Measurements from ENCODE around the gene OLFML2A.

- no peak for TF ChIP-seq CTCF (tag by site-specific recombination; IDR thresholded peaks at IDR 0.05)
- TF ChIP-seq ZNF140 (tag by site-specific recombination; IDR thresholded peaks at IDR 0.05) = no peak
- no peak for TF ChIP-seq KLF1 (tag by site-specific recombination; IDR thresholded peaks at IDR 0.05)
- no peak for TF ChIP-seq GLIS2 (tag by site-specific recombination; IDR thresholded peaks at IDR 0.05)
- no peak for TF ChIP-seq ELK4 (IDR thresholded peaks at IDR 0.05; ENCODE audit: borderline replicate concordance, low read depth, low read length)
- TF ChIP-seq ZBTB1 (tag by site-specific recombination; IDR thresholded peaks at IDR 0.05) = no peak
- no peak for TF ChIP-seq ZNF24 (tag by site-specific recombination; IDR thresholded peaks at IDR 0.05)
- TF ChIP-seq ZNF768 (tag by site-specific recombination; IDR thresholded peaks at IDR 0.05) = no peak
Observed at GRCh38 chr9:124767821-124768220, 9.1 kb upstream of the OLFML2A start.

All from HEK293 (cell line).